H9 (cell line): ENCODE results near the gene RBM48. TPM values are rescaled to one million over a fixed set of nuclear protein-coding genes. Genes with fewer than 3 reads are reported as not detected.

Source experiments
- DNase-seq: peaks from one replicate; pipeline ENCODE4 v3.0.0-alpha.2; 2017
- H2AFZ ChIP-seq: one replicate; pipeline ENCODE4 v1.6.1; 2013; ENCODE audit warnings: mild to moderate bottlenecking, low read length, control low read depth, moderate library complexity
- H2AK5ac ChIP-seq: 2 replicates; pipeline ENCODE4 v1.6.1; 2013; ENCODE audit warnings: low read length, control low read depth, mixed read lengths; ENCODE audit not compliant: insufficient read length
- H2BK120ac ChIP-seq: one replicate; pipeline ENCODE4 v1.6.1; 2013; ENCODE audit warnings: low read depth, mild to moderate bottlenecking, low read length, control low read depth, inconsistent platforms; ENCODE audit not compliant: poor library complexity, severe bottlenecking
- H2BK12ac ChIP-seq: 2 replicates; pipeline ENCODE4 v1.6.1; 2013; ENCODE audit warnings: low read length, control low read depth, mixed read lengths, low read depth; ENCODE audit not compliant: insufficient read length
- H2BK15ac ChIP-seq: 2 replicates; pipeline ENCODE4 v1.6.1; 2013; ENCODE audit warnings: low read depth, low read length, control low read depth
- H2BK20ac ChIP-seq: one replicate; pipeline ENCODE4 v1.6.1; 2013; ENCODE audit warnings: low read depth, mild to moderate bottlenecking, low read length, control low read depth, inconsistent platforms; ENCODE audit not compliant: poor library complexity, severe bottlenecking
- H2BK5ac ChIP-seq: 2 replicates; pipeline ENCODE4 v1.6.1; 2013; ENCODE audit warnings: low read length, control low read depth, mixed read lengths; ENCODE audit not compliant: insufficient read length
- H3K14ac ChIP-seq: 2 replicates; pipeline ENCODE4 v1.6.1; 2013; ENCODE audit warnings: low read length, control low read depth; ENCODE audit not compliant: insufficient read depth
- H3K18ac ChIP-seq: 2 replicates; pipeline ENCODE4 v1.6.1; 2013; ENCODE audit warnings: low read depth, mild to moderate bottlenecking, mixed read lengths, low read length, control low read depth; ENCODE audit not compliant: insufficient read length
- H3K23ac ChIP-seq: 2 replicates; pipeline ENCODE4 v1.6.1; 2013; ENCODE audit warnings: low read length, control low read depth, mixed read lengths, low read depth; ENCODE audit not compliant: insufficient read length
- H3K23me2 ChIP-seq: 2 replicates; pipeline ENCODE4 v1.6.1; 2013; ENCODE audit warnings: low read depth, mild to moderate bottlenecking, mixed read lengths, low read length, control low read depth; ENCODE audit not compliant: insufficient read length, poor library complexity, severe bottlenecking
- H3K27ac ChIP-seq: 2 replicates; pipeline ENCODE4 v1.5.1; 2013; ENCODE audit warnings: low read length, control low read depth, mixed read lengths, low read depth; ENCODE audit not compliant: insufficient read length
- H3K27me3 ChIP-seq: 2 replicates; pipeline ENCODE4 v1.6.1; 2013; ENCODE audit warnings: low read length, control low read depth, inconsistent platforms; ENCODE audit not compliant: insufficient read depth
- H3K4ac ChIP-seq: 2 replicates; pipeline ENCODE4 v1.6.1; 2013; ENCODE audit warnings: low read depth, mild to moderate bottlenecking, control low read depth, inconsistent platforms, low read length, moderate library complexity
- H3K4me1 ChIP-seq: 2 replicates; pipeline ENCODE4 v1.6.1; 2013; ENCODE audit warnings: low read length, control low read depth, inconsistent platforms; ENCODE audit not compliant: insufficient read depth
- H3K4me2 ChIP-seq: 2 replicates; pipeline ENCODE4 v1.6.1; 2013; ENCODE audit warnings: low read length, control low read depth, mixed read lengths; ENCODE audit not compliant: insufficient read length, insufficient read depth
- H3K56ac ChIP-seq: 2 replicates; pipeline ENCODE4 v1.6.1; 2013; ENCODE audit warnings: low read depth, mild to moderate bottlenecking, mixed read lengths, low read length, control low read depth; ENCODE audit not compliant: insufficient read length
- H3K79me1 ChIP-seq: 2 replicates; pipeline ENCODE4 v1.6.1; 2013; ENCODE audit warnings: low read depth, mild to moderate bottlenecking, moderate library complexity, low read length, control low read depth, inconsistent platforms; ENCODE audit not compliant: insufficient read depth, poor library complexity, severe bottlenecking
- H3K79me2 ChIP-seq: 2 replicates; pipeline ENCODE4 v1.6.1; 2013; ENCODE audit warnings: low read length, control low read depth, inconsistent platforms; ENCODE audit not compliant: insufficient read depth
- H3K9ac ChIP-seq: 2 replicates; pipeline ENCODE4 v1.6.1; 2013; ENCODE audit warnings: low read length, control low read depth, mixed read lengths; ENCODE audit not compliant: insufficient read length; ENCODE audit errors: extremely low read depth
- H3K9me3 ChIP-seq: one replicate; pipeline ENCODE4 v1.6.1; 2013; ENCODE audit warnings: low read depth, low read length, inconsistent platforms; ENCODE audit not compliant: control insufficient read depth
- H3T11ph ChIP-seq: one replicate; pipeline ENCODE4 v1.6.1; 2013; ENCODE audit warnings: mild to moderate bottlenecking, low read length, control low read depth, inconsistent platforms
- H4K20me1 ChIP-seq: one replicate; pipeline ENCODE4 v1.6.1; 2013; ENCODE audit not compliant: control insufficient read depth, insufficient read length, insufficient read depth
- H4K5ac ChIP-seq: 2 replicates; pipeline ENCODE4 v1.6.1; 2013; ENCODE audit warnings: low read depth, mild to moderate bottlenecking, mixed read lengths, low read length, control low read depth; ENCODE audit not compliant: insufficient read length
- H4K8ac ChIP-seq: replicated peaks from 2 replicates; pipeline ENCODE4 v1.6.1; 2013; ENCODE audit warnings: low read length, control low read depth, mixed read lengths, low read depth; ENCODE audit not compliant: insufficient read length
- H4K91ac ChIP-seq: 2 replicates; pipeline ENCODE4 v1.6.1; 2013; ENCODE audit warnings: low read depth, mild to moderate bottlenecking, moderate library complexity, mixed read lengths, low read length, control low read depth; ENCODE audit not compliant: insufficient read length
- H3K27ac Mint-ChIP-seq, 3 experiments: 2 replicates in 2 of 3; 3 replicates in 1 of 3; pipeline ENCODE4 v1.8.0; 2020 to 2021; ENCODE audit warnings: mixed read lengths in 3 of 3, mild to moderate bottlenecking in 1 of 3, moderate library complexity in 1 of 3
- H3K27me3 Mint-ChIP-seq: 2 replicates; pipeline ENCODE4 v1.8.0; 2021; ENCODE audit warnings: low read depth, mild to moderate bottlenecking, moderate library complexity, mixed read lengths
- H3K36me3 Mint-ChIP-seq, 3 experiments: 2 replicates in 2 of 3; 3 replicates in 1 of 3; pipeline ENCODE4 v1.8.0; 2020 to 2021; ENCODE audit warnings: low read depth in 3 of 3, mixed read lengths in 3 of 3; ENCODE audit not compliant: insufficient read depth in 1 of 3
- H3K4me1 Mint-ChIP-seq, 2 experiments: 2 replicates each; pipeline ENCODE4 v1.8.0; 2020; ENCODE audit warnings: mixed read lengths in 2 of 2
- H3K4me3 Mint-ChIP-seq, 2 experiments: 2 replicates in 1 of 2; 3 replicates in 1 of 2; pipeline ENCODE4 v1.8.0; 2020 to 2021; ENCODE audit warnings: mild to moderate bottlenecking in 2 of 2, mixed read lengths in 2 of 2, moderate library complexity in 1 of 2
- H3K9me3 Mint-ChIP-seq, 2 experiments: 2 replicates in 1 of 2; 3 replicates in 1 of 2; pipeline ENCODE4 v1.8.0; 2020; ENCODE audit warnings: mild to moderate bottlenecking in 2 of 2, mixed read lengths in 2 of 2, moderate library complexity in 1 of 2
- WGBS: extraction: QIAGEN DNeasy Blood & Tissue Kit; methylation state at CpG from one replicate; pipeline ENCODE4 v1.1.7; 2013; ENCODE audit warnings: missing lambda C conversion rate, low lambda C conversion rate, mixed read lengths; ENCODE audit not compliant: insufficient read length; ENCODE audit errors: extremely low coverage; 5-methylcytosine and 5-hydroxymethylcytosine counted together
- total RNA-seq: library from RNA; stranded (reverse); gene quantifications from 2 replicates; pipeline ENCODE4 v1.2.1, GENCODE V29; 2021
- TF ChIP-seq, protein P1 (sequence below): fragments of 200-600 bp; sonication (generic); conservative IDR thresholded peaks from 3 replicates; pipeline ENCODE4 v1.8.0; 2021; ENCODE audit warnings: antibody characterized with exemption, mild to moderate bottlenecking

RBM48 gene
- total RNA-seq, 1 experiment from 2014 or later: 12.5 TPM

DNA sequence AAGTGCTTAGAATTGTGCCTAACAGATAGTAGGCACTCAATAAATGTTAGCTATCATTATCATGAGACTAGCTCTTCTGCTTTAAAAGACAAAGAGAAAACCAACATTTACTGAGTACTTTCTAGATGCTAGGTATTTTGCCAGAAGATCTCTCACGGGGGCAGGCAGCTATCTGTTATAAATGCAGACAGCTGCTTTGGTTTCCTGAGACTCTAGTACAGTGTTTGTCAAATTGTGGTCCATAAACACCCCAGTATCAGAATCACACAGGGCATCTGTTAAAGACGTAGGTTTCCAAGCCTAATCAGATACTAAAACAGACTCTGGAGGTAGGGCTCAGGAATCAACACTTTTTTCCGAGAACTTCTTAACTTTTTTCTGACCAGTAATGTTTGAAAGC lies 47.7 kb downstream of the RBM48 start:
- Histone ChIP-seq H3K4ac (no peak overlapping the region), H3K9ac (no peak overlapping the region), H2BK120ac (no peak overlapping the region), H2BK20ac (no peak overlapping the region), H3K56ac (no peak overlapping the region), H4K20me1 (no peaks in the 10 kb centered on the region), H3K79me1 (peaks cover 6% of the 10 kb centered on the region), H4K91ac (no peak overlapping the region), H3K79me2 (no peaks in the 10 kb centered on the region; the same call in 1 of the 2 replicates), H4K8ac (no peak overlapping the region), H3K4me1 (no peaks in the 10 kb centered on the region), H2AFZ (no peak overlapping the region), H2BK12ac (no peak overlapping the region), H3K9me3 (no peaks in the 10 kb centered on the region), H3K27me3 (no peaks in the 10 kb centered on the region), H3K4me2 (no peak overlapping the region), H3T11ph (no peak overlapping the region), H2AK5ac (no peak overlapping the region), H3K14ac (no peak overlapping the region), H3K18ac (no peak overlapping the region), H3K23ac (no peak overlapping the region), H4K5ac (no peak overlapping the region), H2BK5ac (no peak overlapping the region), H2BK15ac (no peak overlapping the region), H3K23me2 (no peaks in the 10 kb centered on the region), H3K27ac (no peak overlapping the region)
- H3K27me3 Mint-ChIP-seq: no peaks in the 10 kb centered on the region
- TF ChIP-seq, protein P1, sequence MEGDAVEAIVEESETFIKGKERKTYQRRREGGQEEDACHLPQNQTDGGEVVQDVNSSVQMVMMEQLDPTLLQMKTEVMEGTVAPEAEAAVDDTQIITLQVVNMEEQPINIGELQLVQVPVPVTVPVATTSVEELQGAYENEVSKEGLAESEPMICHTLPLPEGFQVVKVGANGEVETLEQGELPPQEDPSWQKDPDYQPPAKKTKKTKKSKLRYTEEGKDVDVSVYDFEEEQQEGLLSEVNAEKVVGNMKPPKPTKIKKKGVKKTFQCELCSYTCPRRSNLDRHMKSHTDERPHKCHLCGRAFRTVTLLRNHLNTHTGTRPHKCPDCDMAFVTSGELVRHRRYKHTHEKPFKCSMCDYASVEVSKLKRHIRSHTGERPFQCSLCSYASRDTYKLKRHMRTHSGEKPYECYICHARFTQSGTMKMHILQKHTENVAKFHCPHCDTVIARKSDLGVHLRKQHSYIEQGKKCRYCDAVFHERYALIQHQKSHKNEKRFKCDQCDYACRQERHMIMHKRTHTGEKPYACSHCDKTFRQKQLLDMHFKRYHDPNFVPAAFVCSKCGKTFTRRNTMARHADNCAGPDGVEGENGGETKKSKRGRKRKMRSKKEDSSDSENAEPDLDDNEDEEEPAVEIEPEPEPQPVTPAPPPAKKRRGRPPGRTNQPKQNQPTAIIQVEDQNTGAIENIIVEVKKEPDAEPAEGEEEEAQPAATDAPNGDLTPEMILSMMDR: no peak
- no peak for DNase-seq
- H3K36me3 Mint-ChIP-seq: peaks cover 27 to 79% (median 70%) of the 10 kb centered on the region in 3 experiments; a peak in 6 of 7 replicates
- WGBS: no CpG with 5 or more reads among the region's 3 CpGs
- no peak overlapping the region for H3K27ac Mint-ChIP-seq
- no peaks in the 10 kb centered on the region for H3K4me1 Mint-ChIP-seq
- H3K9me3 Mint-ChIP-seq: no peaks in the 10 kb centered on the region
- no peak overlapping the region for H3K4me3 Mint-ChIP-seq
